WTC11 (cell line): ENCODE measurements around the gene ATP2A1. TPM values are rescaled to one million over a fixed set of nuclear protein-coding genes. Genes with fewer than 3 reads are reported as not detected.

Experiments
- ATAC-seq: fragments of 200-7000 bp; cut with Tn5 transposase; 2 replicates; pipeline ENCODE4 v1.10.0; 2021; ENCODE audit warnings: mild to moderate bottlenecking, moderate library complexity
- CTCF ChIA-PET: fragments of 300-600 bp; sonication (Branson Sonifier 250); formaldehyde crosslinking; loops from one replicate; lab custom pipeline; 2021; ENCODE audit warnings: antibody characterized with exemption; lab: Charles Lee
- POLR2A ChIA-PET: fragments of 350-600 bp; sonication (Branson Sonifier 250); formaldehyde crosslinking; loops from one replicate; lab custom pipeline; 2021; ENCODE audit warnings: antibody characterized with exemption; lab: Charles Lee
- DNase-seq: peaks from one replicate; pipeline ENCODE4 v3.0.0; 2021; ENCODE audit warnings: low spot score
- H3K27ac Mint-ChIP-seq: 2 replicates; pipeline ENCODE4 v1.8.0; 2021; ENCODE audit warnings: mixed read lengths
- H3K27me3 Mint-ChIP-seq: 2 replicates; pipeline ENCODE4 v1.8.0; 2021; ENCODE audit warnings: low read depth, mild to moderate bottlenecking, moderate library complexity, mixed read lengths
- H3K36me3 Mint-ChIP-seq: 2 replicates; pipeline ENCODE4 v1.8.0; 2021; ENCODE audit warnings: mixed read lengths
- H3K4me1 Mint-ChIP-seq: 2 replicates; pipeline ENCODE4 v1.8.0; 2022; ENCODE audit warnings: mixed read lengths
- H3K4me3 Mint-ChIP-seq: 2 replicates; pipeline ENCODE4 v1.8.0; 2021; ENCODE audit warnings: mild to moderate bottlenecking, moderate library complexity, mixed read lengths
- H3K9me3 Mint-ChIP-seq: 2 replicates; pipeline ENCODE4 v1.8.0; 2021; ENCODE audit warnings: mixed read lengths
- ATF1 ChIP-seq: sonication (generic); formaldehyde crosslinking; IDR thresholded peaks from 2 replicates; pipeline ENCODE4 v1.8.1; 2023; ENCODE audit warnings: mild to moderate bottlenecking, moderate library complexity, missing genetic modification reagents
- CBFB ChIP-seq: sonication (generic); formaldehyde crosslinking; IDR thresholded peaks from 2 replicates; pipeline ENCODE4 v1.8.1; 2022; ENCODE audit warnings: mild to moderate bottlenecking, low read depth, missing genetic modification reagents
- ERG ChIP-seq: fragments of 250-450 bp; sonication (Bioruptor Pico); IDR thresholded peaks from 2 replicates; pipeline ENCODE4 v1.8.0; 2021; ENCODE audit warnings: mild to moderate bottlenecking
- ETV6 ChIP-seq: sonication (generic); formaldehyde crosslinking; IDR thresholded peaks from 2 replicates; pipeline ENCODE4 v1.8.1; 2022; ENCODE audit warnings: mild to moderate bottlenecking, missing genetic modification reagents
- FOXJ3 ChIP-seq: sonication (generic); formaldehyde crosslinking; IDR thresholded peaks from 2 replicates; pipeline ENCODE4 v1.9.0; 2021; ENCODE audit warnings: missing genetic modification reagents, mild to moderate bottlenecking, borderline replicate concordance
- NFATC4 ChIP-seq: fragments of 250-450 bp; sonication (Bioruptor Pico); IDR thresholded peaks from 2 replicates; pipeline ENCODE4 v1.9.0; 2021; ENCODE audit warnings: mild to moderate bottlenecking
- NR2C2 ChIP-seq: sonication (generic); formaldehyde crosslinking; IDR thresholded peaks from 2 replicates; pipeline ENCODE4 v1.8.0; 2022; ENCODE audit warnings: mild to moderate bottlenecking, missing genetic modification reagents
- PRRX2 ChIP-seq: fragments of 250-450 bp; sonication (Bioruptor Pico); IDR thresholded peaks from 2 replicates; pipeline ENCODE4 v1.8.0; 2021; ENCODE audit warnings: mild to moderate bottlenecking
- SMAD3 ChIP-seq: sonication (generic); formaldehyde crosslinking; IDR thresholded peaks from 2 replicates; pipeline ENCODE4 v1.8.0; 2022; ENCODE audit warnings: missing genetic modification reagents, mild to moderate bottlenecking, borderline replicate concordance
- SOX15 ChIP-seq: fragments of 250-450 bp; sonication (Bioruptor Pico); IDR thresholded peaks from 2 replicates; pipeline ENCODE4 v1.9.0; 2021; ENCODE audit warnings: mild to moderate bottlenecking
- STAT6 ChIP-seq: sonication (generic); formaldehyde crosslinking; conservative IDR thresholded peaks from 2 replicates; pipeline ENCODE4 v1.8.1; 2023; ENCODE audit warnings: mild to moderate bottlenecking, low read depth, missing genetic modification reagents, moderate library complexity
- TCF7 ChIP-seq: sonication (generic); formaldehyde crosslinking; IDR thresholded peaks from 2 replicates; pipeline ENCODE4 v1.8.0; 2022; ENCODE audit warnings: mild to moderate bottlenecking, low read depth, missing genetic modification reagents, moderate library complexity
- TEAD4 ChIP-seq: sonication (generic); formaldehyde crosslinking; IDR thresholded peaks from 2 replicates; pipeline ENCODE4 v1.8.0; 2022; ENCODE audit warnings: mild to moderate bottlenecking, missing genetic modification reagents
- ZBTB21 ChIP-seq: sonication (generic); formaldehyde crosslinking; IDR thresholded peaks from 2 replicates; pipeline ENCODE4 v1.8.1; 2023; ENCODE audit warnings: mild to moderate bottlenecking, missing genetic modification reagents, borderline replicate concordance
- ZNF121 ChIP-seq: sonication (generic); formaldehyde crosslinking; IDR thresholded peaks from 2 replicates; pipeline ENCODE4 v1.8.0; 2023; ENCODE audit warnings: missing genetic modification reagents
- ZNF425 ChIP-seq: fragments of 250-450 bp; sonication (Bioruptor Pico); conservative IDR thresholded peaks from 2 replicates; pipeline ENCODE4 v1.9.0; 2021; ENCODE audit warnings: mild to moderate bottlenecking
- total RNA-seq: library from RNA; stranded (reverse); gene quantifications from 3 replicates; pipeline ENCODE4 v1.2.3, GENCODE V29; 2021
- TF ChIP-seq, protein P1 (sequence below): sonication (generic); formaldehyde crosslinking; IDR thresholded peaks from 2 replicates; pipeline ENCODE4 v1.8.0; 2022; ENCODE audit warnings: mild to moderate bottlenecking, missing genetic modification reagents
- TF ChIP-seq, protein P2 (sequence below): sonication (generic); formaldehyde crosslinking; IDR thresholded peaks from 2 replicates; pipeline ENCODE4 v1.8.0; 2023; ENCODE audit warnings: missing genetic modification reagents
- TF ChIP-seq, protein P3 (sequence below): sonication (generic); formaldehyde crosslinking; IDR thresholded peaks from 2 replicates; pipeline ENCODE4 v1.8.0; 2023; ENCODE audit warnings: mild to moderate bottlenecking, missing genetic modification reagents
- TF ChIP-seq, protein P4 (sequence below): sonication (generic); formaldehyde crosslinking; conservative IDR thresholded peaks from 2 replicates; pipeline ENCODE4 v1.8.1; 2022; ENCODE audit warnings: mild to moderate bottlenecking, missing genetic modification reagents
- TF ChIP-seq, protein P5 (sequence below): sonication (generic); formaldehyde crosslinking; IDR thresholded peaks from 2 replicates; pipeline ENCODE4 v1.8.0; 2022; ENCODE audit warnings: mild to moderate bottlenecking, missing genetic modification reagents

The ATP2A1 gene
- total RNA-seq, 1 experiment from 2014 or later = 6.4 TPM

DNA sequence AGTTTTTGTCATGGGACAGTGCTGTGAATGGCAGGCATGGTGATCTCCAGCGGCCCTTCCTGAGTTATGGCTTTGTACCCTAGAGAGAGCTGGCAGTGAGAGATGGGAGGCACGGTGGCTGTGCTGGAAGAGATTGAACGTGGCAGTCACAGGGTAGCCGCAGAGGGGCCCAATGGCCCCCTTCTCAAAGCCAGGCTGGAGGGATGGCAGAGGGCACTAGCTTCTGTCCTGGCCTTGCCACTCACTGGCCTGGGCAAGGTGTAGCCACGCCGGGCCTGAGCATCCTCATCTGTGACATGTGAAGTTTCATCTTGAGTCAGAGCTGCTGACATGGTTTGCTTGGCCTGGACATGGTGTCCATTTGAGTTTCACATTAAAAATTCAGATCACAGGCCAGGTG, 3.9 kb upstream of the ATP2A1 start:
- peaks cover 15% of the 10 kb centered on the region for H3K36me3 Mint-ChIP-seq
- TF ChIP-seq ETV6 (no peak), ZBTB21 (CRISPR knock-in tag) (no peak), CBFB (no peak), ZNF425 (no peak), ZNF121 (CRISPR knock-in tag) (no peak), PRRX2 (no peak), TEAD4 (CRISPR knock-in tag) (no peak), SOX15 (CRISPR knock-in tag) (no peak), ERG (no peak), FOXJ3 (CRISPR knock-in tag) (no peak), TCF7 (CRISPR knock-in tag) (no peak), NFATC4 (no peak), SMAD3 (CRISPR knock-in tag) (no peak)
- TF ChIP-seq, protein P1, sequence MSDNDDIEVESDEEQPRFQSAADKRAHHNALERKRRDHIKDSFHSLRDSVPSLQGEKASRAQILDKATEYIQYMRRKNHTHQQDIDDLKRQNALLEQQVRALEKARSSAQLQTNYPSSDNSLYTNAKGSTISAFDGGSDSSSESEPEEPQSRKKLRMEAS (CRISPR knock-in tag) = no peak
- TF ChIP-seq, protein P2, sequence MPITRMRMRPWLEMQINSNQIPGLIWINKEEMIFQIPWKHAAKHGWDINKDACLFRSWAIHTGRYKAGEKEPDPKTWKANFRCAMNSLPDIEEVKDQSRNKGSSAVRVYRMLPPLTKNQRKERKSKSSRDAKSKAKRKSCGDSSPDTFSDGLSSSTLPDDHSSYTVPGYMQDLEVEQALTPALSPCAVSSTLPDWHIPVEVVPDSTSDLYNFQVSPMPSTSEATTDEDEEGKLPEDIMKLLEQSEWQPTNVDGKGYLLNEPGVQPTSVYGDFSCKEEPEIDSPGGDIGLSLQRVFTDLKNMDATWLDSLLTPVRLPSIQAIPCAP (CRISPR knock-in tag) = no peak
- TF ChIP-seq, all 79 proteins: peak for 0
- no peaks in the 10 kb centered on the region for H3K9me3 Mint-ChIP-seq
- H3K4me3 Mint-ChIP-seq = no peak overlapping the region
- ChIA-PET POLR2A (interaction anchor here (0.6 to 1.0 kb wide), 2 partner anchors 11 to 27 kb away, joined by 3 to 4 read pairs; partner anchors contain the start of gene SH2B1), CTCF (interaction anchor here (1.2 to 4.0 kb wide), 6 partner anchors 9 to 71 kb away, joined by 3 to 23 read pairs (median 7); partner anchors contain the start of gene SH2B1)
- H3K27me3 Mint-ChIP-seq = peaks cover 3% of the 10 kb centered on the region; the same call in 1 of the 2 replicates
- ATAC-seq = no peak
- peaks cover 16% of the 10 kb centered on the region for H3K4me1 Mint-ChIP-seq
- H3K27ac Mint-ChIP-seq = no peak overlapping the region
- DNase-seq = no peak

- ChIA-PET CTCF (interaction anchor here (1.0 to 4.0 kb wide), 9 partner anchors 8 to 75 kb away, joined by 3 to 23 read pairs (median 4); partner anchors contain the start of genes NFATC2IP and SH2B1), POLR2A (interaction anchor here (0.6 to 1.2 kb wide), 4 partner anchors 12 to 54 kb away, joined by 3 to 4 read pairs (median 4); partner anchors contain the start of gene SH2B1)
- DNase-seq (no peak), ATAC-seq (no peak)
- peaks cover 5% of the 10 kb centered on the region; the same call in 1 of the 2 replicates for H3K36me3 Mint-ChIP-seq
- H3K9me3 Mint-ChIP-seq = no peaks in the 10 kb centered on the region
- H3K27me3 Mint-ChIP-seq = peaks cover 7% of the 10 kb centered on the region
- H3K4me1 Mint-ChIP-seq = peaks cover 17% of the 10 kb centered on the region
- H3K27ac Mint-ChIP-seq = no peak overlapping the region
- H3K4me3 Mint-ChIP-seq = no peak overlapping the region
- TF ChIP-seq, protein P3, sequence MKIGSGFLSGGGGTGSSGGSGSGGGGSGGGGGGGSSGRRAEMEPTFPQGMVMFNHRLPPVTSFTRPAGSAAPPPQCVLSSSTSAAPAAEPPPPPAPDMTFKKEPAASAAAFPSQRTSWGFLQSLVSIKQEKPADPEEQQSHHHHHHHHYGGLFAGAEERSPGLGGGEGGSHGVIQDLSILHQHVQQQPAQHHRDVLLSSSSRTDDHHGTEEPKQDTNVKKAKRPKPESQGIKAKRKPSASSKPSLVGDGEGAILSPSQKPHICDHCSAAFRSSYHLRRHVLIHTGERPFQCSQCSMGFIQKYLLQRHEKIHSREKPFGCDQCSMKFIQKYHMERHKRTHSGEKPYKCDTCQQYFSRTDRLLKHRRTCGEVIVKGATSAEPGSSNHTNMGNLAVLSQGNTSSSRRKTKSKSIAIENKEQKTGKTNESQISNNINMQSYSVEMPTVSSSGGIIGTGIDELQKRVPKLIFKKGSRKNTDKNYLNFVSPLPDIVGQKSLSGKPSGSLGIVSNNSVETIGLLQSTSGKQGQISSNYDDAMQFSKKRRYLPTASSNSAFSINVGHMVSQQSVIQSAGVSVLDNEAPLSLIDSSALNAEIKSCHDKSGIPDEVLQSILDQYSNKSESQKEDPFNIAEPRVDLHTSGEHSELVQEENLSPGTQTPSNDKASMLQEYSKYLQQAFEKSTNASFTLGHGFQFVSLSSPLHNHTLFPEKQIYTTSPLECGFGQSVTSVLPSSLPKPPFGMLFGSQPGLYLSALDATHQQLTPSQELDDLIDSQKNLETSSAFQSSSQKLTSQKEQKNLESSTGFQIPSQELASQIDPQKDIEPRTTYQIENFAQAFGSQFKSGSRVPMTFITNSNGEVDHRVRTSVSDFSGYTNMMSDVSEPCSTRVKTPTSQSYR = no peak
- TF ChIP-seq, protein P4, sequence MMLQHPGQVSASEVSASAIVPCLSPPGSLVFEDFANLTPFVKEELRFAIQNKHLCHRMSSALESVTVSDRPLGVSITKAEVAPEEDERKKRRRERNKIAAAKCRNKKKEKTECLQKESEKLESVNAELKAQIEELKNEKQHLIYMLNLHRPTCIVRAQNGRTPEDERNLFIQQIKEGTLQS (CRISPR knock-in tag) = no peak
- TF ChIP-seq STAT6 (no peak), NR2C2 (CRISPR knock-in tag) (no peak), ATF1 (CRISPR knock-in tag) (no peak)
- TF ChIP-seq, protein P5, sequence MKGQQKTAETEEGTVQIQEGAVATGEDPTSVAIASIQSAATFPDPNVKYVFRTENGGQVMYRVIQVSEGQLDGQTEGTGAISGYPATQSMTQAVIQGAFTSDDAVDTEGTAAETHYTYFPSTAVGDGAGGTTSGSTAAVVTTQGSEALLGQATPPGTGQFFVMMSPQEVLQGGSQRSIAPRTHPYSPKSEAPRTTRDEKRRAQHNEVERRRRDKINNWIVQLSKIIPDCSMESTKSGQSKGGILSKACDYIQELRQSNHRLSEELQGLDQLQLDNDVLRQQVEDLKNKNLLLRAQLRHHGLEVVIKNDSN = no peak
Observed at GRCh38 chr16:28875134-28876018, 2.9 kb upstream of the ATP2A1 start.
